Natural killer cell (primary cell): Measurements from ENCODE around the gene TBCCD1. TPM values are rescaled to one million over a fixed set of nuclear protein-coding genes. Genes with fewer than 3 reads are reported as not detected.

Source experiments
- ATAC-seq, 3 donors: fragments of 150-1000 bp in 2 of 3; fragments of 200-7000 bp in 1 of 3; cut with Tn5 transposase; 1 replicate in 1 of 3; 2 replicates in 2 of 3; pipeline ENCODE4 v1.10.0; 2021; ENCODE audit warnings: mild to moderate bottlenecking in 2 of 3, moderate library complexity in 2 of 3
- DNase-seq, 2 donors: peaks; one replicate each; pipeline versions ENCODE4 v3.0.0 to v3.0.0-alpha.2; 2013 to 2021; ENCODE audit warnings: mixed read lengths in 1 of 2
- H3K27ac ChIP-seq: one replicate; pipeline ENCODE4 v1.5.1; 2013; ENCODE audit warnings: mild to moderate bottlenecking, low read length
- H3K27me3 ChIP-seq: one replicate; pipeline ENCODE4 v1.6.1; 2013; ENCODE audit warnings: low read length; ENCODE audit not compliant: control insufficient read depth, insufficient read depth
- H3K36me3 ChIP-seq: one replicate; pipeline ENCODE4 v1.6.1; 2013; ENCODE audit warnings: low read length; ENCODE audit not compliant: control insufficient read depth, insufficient read depth
- H3K4me1 ChIP-seq: one replicate; pipeline ENCODE4 v1.6.1; 2013; ENCODE audit warnings: low read length; ENCODE audit not compliant: control insufficient read depth, insufficient read depth
- H3K4me3 ChIP-seq: one replicate; pipeline ENCODE4 v1.5.1; 2013; ENCODE audit warnings: low read length
- H3K9me3 ChIP-seq: one replicate; pipeline ENCODE4 v1.6.1; 2013; ENCODE audit warnings: low read length; ENCODE audit not compliant: control insufficient read depth, insufficient read depth
- H3K27ac Mint-ChIP-seq, 2 donors: one replicate each; pipeline ENCODE4 v1.8.0; 2022; ENCODE audit warnings: mild to moderate bottlenecking in 2 of 2, mixed read lengths in 2 of 2, moderate library complexity in 1 of 2
- H3K27me3 Mint-ChIP-seq, 2 donors: one replicate each; pipeline ENCODE4 v1.8.0; 2022; ENCODE audit warnings: low read depth in 2 of 2, mixed read lengths in 2 of 2
- H3K36me3 Mint-ChIP-seq: one replicate; pipeline ENCODE4 v1.8.0; 2022; ENCODE audit warnings: mixed read lengths
- H3K4me1 Mint-ChIP-seq, 2 donors: one replicate each; pipeline ENCODE4 v1.8.0; 2022; ENCODE audit warnings: mixed read lengths in 2 of 2
- H3K4me3 Mint-ChIP-seq: one replicate; pipeline ENCODE4 v1.8.0; 2022; ENCODE audit warnings: mild to moderate bottlenecking, moderate library complexity, mixed read lengths
- H3K9me3 Mint-ChIP-seq, 2 donors: one replicate each; pipeline ENCODE4 v1.8.0; 2022; ENCODE audit warnings: mixed read lengths in 2 of 2
- CTCF ChIP-seq: fragments of 200-600 bp; IDR thresholded peaks from one replicate; pipeline ENCODE4 v1.8.0; 2022; ENCODE audit warnings: antibody characterized with exemption
- WGBS: methylation state at CpG from one replicate; pipeline ENCODE4 v1.1.7; 2013; ENCODE audit warnings: missing lambda C conversion rate; ENCODE audit not compliant: insufficient coverage; 5-methylcytosine and 5-hydroxymethylcytosine counted together
- intact Hi-C: fragments of 100-400 bp; cut with micrococcal nuclease; formaldehyde crosslinking; loops from one replicate; pipeline ENCODE4 v1.14.2; 2022
- total RNA-seq, 4 donors: library from RNA; stranded (reverse); fragments of 120-200 nt in 1 of 4; gene quantifications; one replicate each; pipeline versions ENCODE4 v1.2.3 to v1.2.4, GENCODE V29; 2013 to 2022

The TBCCD1 gene
- total RNA-seq, 3 donors from 2014 or later (not counting 1 experiment from before 2014, with no cell fraction given), result 16.8 to 23.0 (median 20.3) TPM

- Mint-ChIP-seq H3K4me1 (no peaks in the 10 kb centered on the region), H3K36me3 (no peaks in the 10 kb centered on the region), H3K27me3 (peaks cover 6 to 8% of the 10 kb centered on the region in 2 donors), H3K27ac (no peak overlapping the region), H3K9me3 (no peaks in the 10 kb centered on the region), H3K4me3 (no peak overlapping the region)
- no peaks in the 10 kb centered on the region for H3K9me3 ChIP-seq
- no peaks in the 10 kb centered on the region for H3K4me1 ChIP-seq
- no peak overlapping the region for H3K27ac ChIP-seq
- no peak for TF ChIP-seq CTCF
- 89% methylated on average over 11 of the region's 11 CpGs for WGBS
- no peak for DNase-seq
- no peaks in the 10 kb centered on the region for H3K27me3 ChIP-seq
- no peak overlapping the region for H3K4me3 ChIP-seq
- ATAC-seq, result no peak
- H3K36me3 ChIP-seq, result no peaks in the 10 kb centered on the region
- intact Hi-C loops, result no loop called here
These were observed 31.1 kb upstream of the TBCCD1 start for GRCh38 chr3:186598108-186598784.

GRCh38 chr3:186596568-186597287, 29.6 kb upstream of the TBCCD1 start:
- peaks cover 6 to 8% of the 10 kb centered on the region in 2 donors for H3K27me3 Mint-ChIP-seq
- no peak overlapping the region for H3K4me3 ChIP-seq
- DNase-seq (no peak), ATAC-seq (no peak)
- H3K36me3 Mint-ChIP-seq, result no peaks in the 10 kb centered on the region
- H3K9me3 Mint-ChIP-seq, result no peaks in the 10 kb centered on the region
- 85% methylated on average over 13 of the region's 17 CpGs for WGBS
- H3K4me1 Mint-ChIP-seq, result no peaks in the 10 kb centered on the region
- H3K27me3 ChIP-seq, result no peaks in the 10 kb centered on the region
- intact Hi-C loops, result no loop called here
- H3K27ac ChIP-seq, result no peak overlapping the region
- H3K27ac Mint-ChIP-seq, result no peak overlapping the region
- H3K4me1 ChIP-seq, result no peaks in the 10 kb centered on the region
- no peak for TF ChIP-seq CTCF
- no peaks in the 10 kb centered on the region for H3K36me3 ChIP-seq
- H3K9me3 ChIP-seq, result no peaks in the 10 kb centered on the region
- no peak overlapping the region for H3K4me3 Mint-ChIP-seq

GRCh38 chr3:186594591-186595113, 27.5 kb upstream of the TBCCD1 start:
- no peaks in the 10 kb centered on the region for H3K27me3 ChIP-seq
- no peak overlapping the region for H3K4me3 ChIP-seq
- H3K27ac ChIP-seq, result no peak overlapping the region
- intact Hi-C loops, result no loop called here
- Mint-ChIP-seq H3K27ac (no peak overlapping the region), H3K4me3 (no peak overlapping the region), H3K4me1 (no peaks in the 10 kb centered on the region), H3K27me3 (peaks cover 6 to 10% of the 10 kb centered on the region in 2 donors), H3K36me3 (no peaks in the 10 kb centered on the region), H3K9me3 (no peaks in the 10 kb centered on the region)
- H3K4me1 ChIP-seq, result no peaks in the 10 kb centered on the region
- DNase-seq (no peak), ATAC-seq (no peak)
- TF ChIP-seq CTCF, result no peak
- no peaks in the 10 kb centered on the region for H3K9me3 ChIP-seq
- H3K36me3 ChIP-seq, result no peaks in the 10 kb centered on the region
- WGBS, result 89% methylated on average over 6 of the region's 6 CpGs
